HG02759 (cell line): Measurements from ENCODE around the gene SPRR3.
"Not testable (repeated sequence)": the region's sequence is repeated elsewhere in the genome, so short reads cannot be mapped to it uniquely, and the experiment has no call there.

Experiments
- ATAC-seq: cut with Tn5 transposase; IDR thresholded peaks from one replicate; pipeline ENCODE4 v1.9.1; 2021; ENCODE audit warnings: mild to moderate bottlenecking, moderate library complexity; ENCODE audit not compliant: unreplicated experiment

SPRR3 gene

GRCh38 chr1:152983234-152983633 lies 18.3 kb upstream of the SPRR3 start:
- ATAC-seq: no peak

DNA sequence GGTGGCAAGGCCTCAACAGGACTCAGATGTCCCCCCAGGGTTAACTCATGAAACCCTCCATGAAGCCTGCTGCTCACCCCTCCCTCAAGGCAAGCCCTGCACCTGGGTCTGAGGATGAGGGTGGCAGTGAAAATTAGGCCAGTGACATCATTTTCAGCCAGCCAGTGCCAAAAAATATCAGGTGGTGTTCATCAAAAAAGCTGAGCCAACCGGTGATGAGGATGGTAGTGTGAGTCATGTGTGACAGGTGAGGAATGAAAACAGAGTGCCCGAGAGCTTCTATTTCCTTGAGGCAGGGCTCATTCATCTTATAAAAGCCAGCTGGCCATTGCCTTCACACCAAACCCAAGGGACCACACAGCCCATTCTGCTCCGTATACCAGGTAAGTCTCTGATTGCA lies 17.8 kb upstream of the SPRR3 start, which contains the start of gene SPRR1A:
Gene SPRR1A, plus strand, starts transcription at position 339 of the 400 bp plus-strand sequence. CDS start 1,150 bp downstream, outside the sequence.
- ATAC-seq: no peak

GRCh38 chr1:152986578-152986977 lies 15.0 kb upstream of the SPRR3 start:
- no peak for ATAC-seq

DNA sequence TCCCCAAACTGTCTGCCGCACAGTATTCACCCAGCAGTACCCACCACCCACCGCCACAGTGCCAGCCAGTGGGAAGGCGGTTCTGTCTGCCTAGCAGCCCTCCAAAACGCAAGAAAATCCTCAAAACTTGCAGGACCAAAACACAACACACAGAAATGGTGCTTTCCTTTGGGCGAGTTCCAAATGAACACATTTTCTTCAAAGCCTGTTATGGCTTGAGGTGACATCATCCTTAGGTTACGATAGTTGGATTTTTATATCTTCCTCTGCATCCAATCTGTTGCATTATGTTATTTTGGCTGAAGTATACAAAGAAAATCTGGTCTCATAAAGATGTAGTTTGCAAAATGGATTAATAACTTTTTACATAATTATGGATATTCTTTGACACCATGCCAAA lies 8.4 kb upstream of the SPRR3 start:
- no peak for ATAC-seq

DNA sequence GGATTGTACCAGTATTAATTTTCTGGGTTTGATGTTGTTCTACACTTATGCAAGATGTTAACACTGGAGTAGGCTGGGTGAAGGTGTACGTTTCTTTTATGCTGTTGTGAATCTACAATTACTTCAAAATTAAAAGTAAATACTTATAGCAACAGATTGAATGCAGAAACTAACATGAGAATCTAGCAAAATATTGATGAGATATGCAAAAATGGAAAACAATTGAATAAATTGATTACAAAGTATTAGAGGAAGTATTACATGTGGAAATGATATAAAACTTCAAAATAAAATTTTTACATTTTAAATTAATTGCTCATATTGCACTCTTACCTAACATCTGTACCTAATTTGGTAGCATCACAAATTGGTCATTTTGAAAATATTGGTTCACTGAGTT lies 5.7 kb upstream of the SPRR3 start:
- no peak for ATAC-seq

GRCh38 chr1:152996633-152997400 lies 4.7 kb upstream of the SPRR3 start:
- ATAC-seq: no peak

- ATAC-seq: no peak
Observed at GRCh38 chr1:152997901-152998300, 3.6 kb upstream of the SPRR3 start.

GRCh38 chr1:152998476-152998875 lies 3.1 kb upstream of the SPRR3 start:
- no peak for ATAC-seq

DNA sequence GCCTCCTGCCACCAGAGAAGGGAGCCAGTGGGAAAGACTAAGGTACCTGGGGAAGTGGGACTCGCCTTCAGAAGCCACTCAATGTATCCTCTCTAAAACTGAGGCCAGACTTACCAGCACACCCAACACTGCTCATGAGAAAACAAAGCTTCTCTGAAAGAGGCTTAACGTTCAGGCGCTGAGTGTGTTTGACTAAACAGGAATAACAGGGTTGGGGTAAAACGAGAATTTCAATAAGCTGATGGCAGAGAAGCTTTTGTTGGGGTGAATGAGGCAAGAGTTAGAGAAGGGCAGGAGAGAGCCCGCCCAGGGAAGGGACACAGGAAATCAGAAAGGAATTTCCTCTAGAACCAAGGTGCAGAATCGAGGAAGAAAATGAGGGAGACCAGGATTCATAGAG lies 1.7 kb upstream of the SPRR3 start:
- ATAC-seq: no peak

DNA sequence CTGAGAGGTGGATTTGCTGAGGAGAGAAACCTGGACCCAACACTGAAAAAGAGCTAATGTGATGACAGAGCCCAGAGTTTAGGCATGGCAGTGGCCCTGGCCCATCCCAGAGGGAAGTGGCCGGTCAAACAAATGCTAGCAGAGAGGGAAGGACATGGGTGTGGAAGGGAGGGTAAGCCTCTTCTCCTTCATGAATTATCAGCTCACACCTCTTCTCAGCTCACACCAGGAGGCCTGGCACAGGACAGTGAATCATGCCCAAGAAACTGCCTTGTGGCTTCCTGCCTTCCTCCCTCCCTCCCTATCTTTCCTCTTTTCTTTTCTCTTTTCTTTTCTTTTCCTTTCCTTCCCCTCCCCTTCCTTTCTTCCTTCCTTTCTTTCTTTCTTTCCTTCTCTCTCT lies 1.3 kb upstream of the SPRR3 start:
- ATAC-seq: no peak

- not testable (repeated sequence) for ATAC-seq
Observed at GRCh38 chr1:153011235-153011758, 9.7 kb downstream of the SPRR3 start.

DNA sequence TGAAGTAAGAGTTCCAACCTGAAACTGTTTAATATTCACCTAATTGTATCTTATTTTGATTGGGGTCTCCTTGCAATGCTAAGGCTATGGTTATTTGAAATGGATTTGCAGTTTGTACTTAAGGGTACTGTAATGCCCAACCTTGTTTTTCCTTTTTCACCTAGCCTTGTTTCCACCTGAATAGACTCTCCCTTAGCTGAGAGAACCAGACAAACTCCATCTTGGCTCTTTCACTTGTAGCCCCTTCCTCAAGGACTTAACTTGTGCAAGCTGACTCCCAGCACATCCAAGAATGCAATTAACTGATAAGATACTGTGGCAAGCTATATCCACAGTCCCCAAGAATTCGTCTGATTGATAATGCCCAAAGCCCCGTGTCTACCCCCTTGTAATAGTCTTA lies 20.3 kb downstream of the SPRR3 start:
- not testable (repeated sequence) for ATAC-seq

DNA sequence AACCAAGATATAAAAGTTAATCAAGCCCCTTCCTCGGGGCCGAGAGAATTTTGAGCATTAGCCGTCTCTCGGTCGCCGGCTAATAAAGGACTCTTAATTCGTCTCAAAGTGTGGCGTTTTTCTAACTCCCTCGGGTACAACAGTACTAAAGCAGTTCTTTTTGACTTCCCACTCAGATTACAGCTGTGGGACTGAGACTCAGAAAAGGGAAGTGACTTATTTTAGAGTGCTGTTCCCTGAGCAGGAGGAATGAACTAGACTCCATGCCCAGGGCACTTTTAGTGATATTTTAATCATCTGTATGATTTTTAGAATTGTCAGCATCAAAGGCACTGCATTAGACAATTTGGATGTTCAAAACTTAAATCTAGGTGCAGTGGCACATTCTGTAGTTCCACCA lies 20.8 kb downstream of the SPRR3 start:
- not testable (repeated sequence) for ATAC-seq

DNA sequence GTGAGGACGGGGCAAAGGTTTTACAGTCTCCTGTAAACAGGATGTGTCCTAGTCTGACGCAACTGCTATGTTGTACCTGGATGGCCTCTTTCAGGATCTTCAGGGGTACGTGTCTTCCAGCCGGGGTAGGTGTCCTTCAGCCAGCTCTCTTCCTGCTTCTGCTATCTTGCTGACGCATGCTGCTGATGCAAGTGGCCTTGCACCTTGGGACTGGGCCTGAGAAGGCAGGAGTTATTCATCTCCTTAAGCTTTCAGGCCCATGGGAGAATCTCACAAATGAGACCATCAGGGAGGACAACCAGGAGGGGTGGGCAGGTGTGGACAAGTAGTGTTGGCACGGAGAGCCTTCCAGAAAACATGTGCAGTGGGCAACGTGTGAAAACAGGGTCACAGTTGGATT lies 21.6 kb downstream of the SPRR3 start:
- no peak for ATAC-seq

DNA sequence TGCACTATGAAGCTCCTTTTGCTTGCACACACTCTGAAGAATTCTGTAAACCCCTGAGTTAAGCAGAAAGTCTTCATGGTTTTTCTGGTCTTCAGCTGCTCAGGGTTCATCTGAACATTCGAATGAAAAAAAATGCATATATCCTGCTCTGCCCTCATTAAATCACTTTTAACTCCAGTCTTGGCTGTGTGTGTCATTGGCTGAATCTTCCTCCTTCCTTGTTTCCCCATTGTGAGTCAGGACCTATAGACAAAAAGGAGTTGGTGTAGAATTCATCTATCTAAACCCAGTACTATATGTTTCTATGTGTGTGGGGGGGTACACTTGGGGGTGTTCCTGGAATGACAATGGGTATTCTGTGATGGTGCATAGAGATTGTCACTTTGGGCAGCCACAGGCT lies 22.9 kb downstream of the SPRR3 start:
- no peak for ATAC-seq

DNA sequence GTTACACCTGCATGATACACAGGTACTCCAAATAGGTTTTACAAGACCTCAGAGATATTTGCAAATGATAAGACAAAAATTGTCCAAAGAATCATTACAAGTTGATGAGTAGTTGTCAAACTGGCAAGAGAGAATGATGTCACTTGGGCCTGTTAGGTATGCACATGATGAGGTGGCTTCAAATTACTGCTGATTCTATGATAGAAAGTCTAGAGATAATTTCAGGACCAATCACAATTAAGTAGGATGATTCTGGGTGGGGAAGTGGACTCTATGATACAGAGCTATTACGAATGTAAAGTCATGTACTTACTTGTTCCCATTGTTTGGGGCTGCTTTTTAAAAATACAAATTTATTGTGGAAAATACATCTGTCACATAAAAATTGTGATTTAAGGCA lies 24.2 kb downstream of the SPRR3 start:
- ATAC-seq: no peak

- no peak for ATAC-seq
Observed at GRCh38 chr1:153028766-153029165, 27.2 kb downstream of the SPRR3 start.

- no peak for ATAC-seq
Observed at GRCh38 chr1:153030895-153031294, 29.3 kb downstream of the SPRR3 start, which contains the start of gene SPRR1B. Gene SPRR1B, plus strand, starts transcription at chr1:153031203. Its CDS starts 1,143 bp downstream, at chr1:153032346.

DNA sequence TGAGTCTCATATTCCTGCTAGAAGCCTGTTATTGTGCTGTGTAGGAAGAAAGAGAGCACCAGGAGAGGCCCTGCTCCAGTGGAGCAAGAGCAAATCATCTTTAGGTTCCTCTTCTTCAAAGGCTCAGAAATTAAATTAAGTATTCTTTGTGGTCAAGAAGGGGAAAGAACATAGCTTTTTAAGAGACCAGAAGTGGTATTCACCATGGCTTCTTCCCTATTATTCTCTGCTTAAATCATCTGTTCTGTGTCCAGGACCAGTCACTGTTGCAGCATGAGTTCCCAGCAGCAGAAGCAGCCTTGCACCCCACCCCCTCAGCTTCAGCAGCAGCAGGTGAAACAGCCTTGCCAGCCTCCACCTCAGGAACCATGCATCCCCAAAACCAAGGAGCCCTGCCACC lies 30.5 kb downstream of the SPRR3 start:
- no peak for ATAC-seq

GRCh38 chr1:153032677-153033308 lies 31.2 kb downstream of the SPRR3 start:
- no peak for ATAC-seq

DNA sequence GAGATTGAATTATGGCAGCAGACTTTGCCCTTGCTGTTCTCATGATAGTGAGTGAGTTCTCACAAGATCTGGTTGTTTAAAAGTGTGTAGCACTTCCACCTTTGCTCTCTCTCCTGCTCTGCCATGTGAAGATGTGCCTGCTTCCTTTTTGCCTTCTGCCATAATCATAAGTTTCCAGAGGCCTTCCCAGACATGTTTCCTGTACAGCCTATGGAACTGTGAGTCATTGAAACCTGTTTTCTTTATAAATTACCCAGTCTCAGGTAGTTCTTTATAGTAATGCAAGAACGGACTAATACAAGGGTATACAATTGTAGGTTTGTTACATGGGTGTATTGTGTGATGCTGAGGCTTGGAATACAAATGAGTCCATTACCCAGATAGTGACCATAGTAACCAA lies 33.7 kb downstream of the SPRR3 start:
- ATAC-seq: no peak

GRCh38 chr1:153040950-153041631 lies 39.5 kb downstream of the SPRR3 start, which contains the start of gene SPRR2D:
Gene SPRR2D, minus strand, starts transcription at chr1:153041120. Its CDS starts 774 bp downstream, at chr1:153040346.
- no peak for ATAC-seq
